Measurements from ENCODE around the gene FNIP2.

The FNIP2 gene

GRCh38 chr4:158929939-158930638 is 161.3 kb downstream of the FNIP2 start:
- Histone ChIP-seq H3K4me1 (ENCODE audit: control insufficient read depth, insufficient read depth, low read length) (no peaks in the 10 kb centered on the region), H3K27ac (ENCODE audit: extremely low read depth, low read depth, low read length) (no peak overlapping the region), H3K36me3 (ENCODE audit: control insufficient read depth in 2 of 2, insufficient read depth in 1 of 2, low read length in 2 of 2) (no peaks in the 10 kb centered on the region), H3K9me3 (ENCODE audit: control insufficient read depth, insufficient read depth, low read depth, low read length) (no peaks in the 10 kb centered on the region), H3K4me3 (ENCODE audit: low read depth, low read length) (no peak overlapping the region)
- POLR2A ChIA-PET: no interaction called here
- CTCF ChIA-PET: no interaction called here
- TF ChIP-seq SETDB1 (IDR thresholded peaks at IDR 0.05; ENCODE audit: insufficient read length, low read length): no peak
- TF ChIP-seq ZNF202 (tag by site-specific recombination; IDR thresholded peaks at IDR 0.05; ENCODE audit: borderline replicate concordance): no peak
- TF ChIP-seq GLIS2 (tag by site-specific recombination; IDR thresholded peaks at IDR 0.05): no peak
- no peak for TF ChIP-seq ZSCAN5A (tag by site-specific recombination; IDR thresholded peaks at IDR 0.05)
- no peak for TF ChIP-seq ZNF223 (tag by site-specific recombination; IDR thresholded peaks at IDR 0.05)
- no peak for TF ChIP-seq ZNF645 (tag by site-specific recombination; IDR thresholded peaks at IDR 0.05)
- no peak for TF ChIP-seq ZNF768 (tag by site-specific recombination; IDR thresholded peaks at IDR 0.05)
- no peak for TF ChIP-seq ZNF37A (tag by site-specific recombination; IDR thresholded peaks at IDR 0.05)
- TF ChIP-seq ZIC2 (tag by site-specific recombination; IDR thresholded peaks at IDR 0.05): no peak
- no peak for TF ChIP-seq ZNF488 (tag by site-specific recombination; IDR thresholded peaks at IDR 0.05)

- CTCF ChIA-PET: no interaction called here
Measured at GRCh38 chr4:158930639-158930972, 161.8 kb downstream of the FNIP2 start.

GRCh38 chr4:158933236-158933635 is 164.4 kb downstream of the FNIP2 start:
- Histone ChIP-seq H3K9me3 (ENCODE audit: control insufficient read depth, insufficient read depth, low read depth, low read length) (no peaks in the 10 kb centered on the region), H3K4me3 (ENCODE audit: low read depth, low read length) (no peak overlapping the region), H3K36me3 (ENCODE audit: control insufficient read depth in 2 of 2, insufficient read depth in 1 of 2, low read length in 2 of 2) (no peaks in the 10 kb centered on the region), H3K4me1 (ENCODE audit: control insufficient read depth, insufficient read depth, low read length) (no peaks in the 10 kb centered on the region), H3K27ac (ENCODE audit: extremely low read depth, low read depth, low read length) (no peak overlapping the region)
- ChIA-PET POLR2A (no interaction called here), CTCF (no interaction called here)
- TF ChIP-seq ZNF768 (tag by site-specific recombination; IDR thresholded peaks at IDR 0.05) (no peak), ZNF366 (tag by site-specific recombination; conservative IDR thresholded peaks at IDR 0.05) (no peak), ZNF423 (tag by site-specific recombination; IDR thresholded peaks at IDR 0.05) (no peak), ZNF558 (tag by site-specific recombination; IDR thresholded peaks at IDR 0.05) (no peak), RBAK (tag by site-specific recombination; IDR thresholded peaks at IDR 0.05) (no peak), YY1 (tag by site-specific recombination; IDR thresholded peaks at IDR 0.05) (no peak), ZNF169 (tag by site-specific recombination; IDR thresholded peaks at IDR 0.05) (no peak), PRDM6 (tag by site-specific recombination; IDR thresholded peaks at IDR 0.05) (no peak), ZBTB48 (tag by site-specific recombination; IDR thresholded peaks at IDR 0.05) (no peak), ZNF518A (tag by site-specific recombination; conservative IDR thresholded peaks at IDR 0.05; ENCODE audit: low read depth) (no peak), SALL2 (tag by site-specific recombination; IDR thresholded peaks at IDR 0.05; ENCODE audit: borderline replicate concordance) (no peak), KLF1 (tag by site-specific recombination; IDR thresholded peaks at IDR 0.05) (no peak)

More at GRCh38 chr4:158930639-158930972, 161.8 kb downstream of the FNIP2 start:
- no peak overlapping the region for H3K4me3 ChIP-seq (ENCODE audit: low read depth, low read length)
- TF ChIP-seq ZNF514 (tag by site-specific recombination; IDR thresholded peaks at IDR 0.05) (no peak), ZNF366 (tag by site-specific recombination; conservative IDR thresholded peaks at IDR 0.05) (no peak), ZNF354C (tag by site-specific recombination; IDR thresholded peaks at IDR 0.05; ENCODE audit: borderline replicate concordance, low read depth) (no peak), ZNF48 (tag by site-specific recombination; IDR thresholded peaks at IDR 0.05) (no peak)
- H3K9me3 ChIP-seq (ENCODE audit: control insufficient read depth, insufficient read depth, low read depth, low read length): no peaks in the 10 kb centered on the region
- H3K36me3 ChIP-seq (ENCODE audit: control insufficient read depth in 2 of 2, insufficient read depth in 1 of 2, low read length in 2 of 2): no peaks in the 10 kb centered on the region
- POLR2A ChIA-PET: no interaction called here
- H3K4me1 ChIP-seq (ENCODE audit: control insufficient read depth, insufficient read depth, low read length): no peaks in the 10 kb centered on the region
- H3K27ac ChIP-seq (ENCODE audit: extremely low read depth, low read depth, low read length): no peak overlapping the region
